ENCODE data around the gene CDC42EP1. TPM values are rescaled to one million over a fixed set of nuclear protein-coding genes. Genes with fewer than 3 reads are reported as not detected.

CDC42EP1 gene
- total and polyA plus RNA-seq, 2 donors (not counting 3 experiments of a cell fraction or from before 2014, with no cell fraction given): 82.2 to 141 TPM

DNA sequence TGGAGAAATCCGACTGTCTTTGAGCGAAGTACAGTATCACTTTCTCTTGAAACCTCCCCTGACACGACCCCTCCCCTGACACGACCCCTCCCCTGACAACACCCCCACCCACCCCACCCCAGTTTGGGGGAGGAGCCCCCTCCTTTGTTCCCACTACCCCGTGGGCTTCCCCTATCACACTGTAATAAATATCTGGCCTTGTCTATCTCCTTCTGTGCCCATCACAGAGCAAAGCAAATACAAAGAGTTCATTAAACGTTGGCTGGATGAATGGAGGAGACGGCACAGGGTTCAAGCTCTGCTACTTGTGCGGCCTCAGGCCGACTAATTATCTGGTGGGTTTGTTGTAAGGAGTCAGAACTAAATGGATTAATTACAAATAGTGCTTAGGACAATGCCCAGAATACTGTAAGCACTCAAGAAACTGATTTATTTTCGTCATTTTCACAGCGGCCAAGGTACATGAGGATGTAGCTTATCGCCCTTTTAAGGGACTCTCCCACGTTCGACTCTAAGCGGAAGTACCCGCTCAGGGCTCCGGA lies 47.7 kb downstream of the CDC42EP1 start:
- FAIRE-seq: no peak
- BruUV-seq (replicated peaks): TSS peak; percentile 89
- POLR2A ChIA-PET: interaction anchor here (0.5 to 1.0 kb wide), 4 partner anchors 15 to 197 kb away, joined by 3 to 10 read pairs (median 3); a partner anchor contains a TSS

More for the DNA sequence above, 47.7 kb downstream of the CDC42EP1 start:
- H3K36me3 ChIP-seq (ENCODE audit: control insufficient read depth in 2 of 2, extremely low read depth in 1 of 2, insufficient read depth in 2 of 2, low read length in 2 of 2): no peaks in the 10 kb centered on the region
- peaks cover 0 to 7% of the 10 kb centered on the region in 2 experiments for H3K27me3 ChIP-seq (ENCODE audit: control insufficient read depth in 2 of 2, insufficient read depth in 2 of 2, low read length in 2 of 2)
- dilution Hi-C loops (cut with MboI; ENCODE audit: extremely low pct_ligation_motif_present, low sequenced_read_pairs) (no loop called here), intact Hi-C loops (cut with micrococcal nuclease) (loop anchor here (1.0 to 5.0 kb wide), 6 partner anchors 25 to 139 kb away; partner anchors contain the start of gene NOL12)
- H3K79me2 ChIP-seq (ENCODE audit: control insufficient read depth, insufficient read depth, low read length): peaks cover 26% of the 10 kb centered on the region
- H3K9me1 ChIP-seq (replicated peaks; ENCODE audit: control insufficient read depth, extremely low read depth, insufficient read depth, low read length): no peaks in the 10 kb centered on the region
- no peaks in the 10 kb centered on the region for H4K20me1 ChIP-seq (replicated peaks; ENCODE audit: control insufficient read depth, extremely low read depth, insufficient read depth, low read length)
- DNase-seq (ENCODE audit: low read depth, low spot score): no peak
- H3K4me2 ChIP-seq (ENCODE audit: insufficient read depth, low read length): peak overlapping the region; percentile 92
- H3K4me1 ChIP-seq (ENCODE audit: control insufficient read depth, extremely low read depth, insufficient read depth, low read length): peaks cover 19% of the 10 kb centered on the region
- H2AFZ ChIP-seq (ENCODE audit: low read depth, low read length): peak overlapping the region; percentile 49
- no peaks in the 10 kb centered on the region for H3K9me3 ChIP-seq (replicated peaks; ENCODE audit: control insufficient read depth, insufficient read depth, low read length)
- TF ChIP-seq POLR2A (IDR thresholded peaks at IDR 0.05; ENCODE audit: low read depth, low read length): peak; percentile 33
- TF ChIP-seq, protein P1, sequence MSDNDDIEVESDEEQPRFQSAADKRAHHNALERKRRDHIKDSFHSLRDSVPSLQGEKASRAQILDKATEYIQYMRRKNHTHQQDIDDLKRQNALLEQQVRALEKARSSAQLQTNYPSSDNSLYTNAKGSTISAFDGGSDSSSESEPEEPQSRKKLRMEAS (IDR thresholded peaks at IDR 0.05; ENCODE audit: insufficient read depth, insufficient read length): peak; percentile 41
- TF ChIP-seq, protein P2, sequence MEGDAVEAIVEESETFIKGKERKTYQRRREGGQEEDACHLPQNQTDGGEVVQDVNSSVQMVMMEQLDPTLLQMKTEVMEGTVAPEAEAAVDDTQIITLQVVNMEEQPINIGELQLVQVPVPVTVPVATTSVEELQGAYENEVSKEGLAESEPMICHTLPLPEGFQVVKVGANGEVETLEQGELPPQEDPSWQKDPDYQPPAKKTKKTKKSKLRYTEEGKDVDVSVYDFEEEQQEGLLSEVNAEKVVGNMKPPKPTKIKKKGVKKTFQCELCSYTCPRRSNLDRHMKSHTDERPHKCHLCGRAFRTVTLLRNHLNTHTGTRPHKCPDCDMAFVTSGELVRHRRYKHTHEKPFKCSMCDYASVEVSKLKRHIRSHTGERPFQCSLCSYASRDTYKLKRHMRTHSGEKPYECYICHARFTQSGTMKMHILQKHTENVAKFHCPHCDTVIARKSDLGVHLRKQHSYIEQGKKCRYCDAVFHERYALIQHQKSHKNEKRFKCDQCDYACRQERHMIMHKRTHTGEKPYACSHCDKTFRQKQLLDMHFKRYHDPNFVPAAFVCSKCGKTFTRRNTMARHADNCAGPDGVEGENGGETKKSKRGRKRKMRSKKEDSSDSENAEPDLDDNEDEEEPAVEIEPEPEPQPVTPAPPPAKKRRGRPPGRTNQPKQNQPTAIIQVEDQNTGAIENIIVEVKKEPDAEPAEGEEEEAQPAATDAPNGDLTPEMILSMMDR (IDR thresholded peaks at IDR 0.05; ENCODE audit: extremely low read depth in 1 of 2, insufficient read depth in 1 of 2, low read depth in 1 of 2, low read length in 2 of 2): no peak
- CTCF ChIA-PET: interaction anchor here (0.6 to 5.7 kb wide), 21 partner anchors 11 to 347 kb away, joined by 3 to 92 read pairs (median 6); no protein-coding TSS in a partner anchor
- H3K9ac ChIP-seq (replicated peaks; ENCODE audit: extremely low read depth, insufficient read depth, low read length): peak overlapping the region; percentile 55
- peak overlapping the region in 2 of 3 experiments; percentile 17 to 83 for H3K4me3 ChIP-seq (replicated peaks in 1 of 3; ENCODE audit: insufficient read depth in 1 of 3, low read depth in 1 of 3, low read length in 3 of 3)
- peak overlapping the region; percentile 79 for H3K27ac ChIP-seq (ENCODE audit: insufficient read depth, low read depth, low read length)

Measured in endothelial cell of umbilical vein (primary cell).